Activated B cell treated with CpG ODN at 0.5 μM for 24 hours (primary cell): ENCODE results near the gene ZFP3. TPM values are rescaled to one million over a fixed set of nuclear protein-coding genes. Genes with fewer than 3 reads are reported as not detected.
"Not testable (repeated sequence)": the region's sequence is repeated elsewhere in the genome, so short reads cannot be mapped to it uniquely, and the experiment has no call there.

Source experiments
- ATAC-seq: fragments of 200-7000 bp; cut with Tn5 transposase; one replicate; pipeline ENCODE4 v1.10.0; 2021; ENCODE audit warnings: low read depth, mild to moderate bottlenecking, moderate library complexity
- CTCF ChIA-PET: fragments of 350-600 bp; sonication (Branson Sonifier 250); formaldehyde crosslinking; loops from one replicate; lab custom pipeline; 2021; ENCODE audit warnings: antibody characterized with exemption; lab: Charles Lee
- POLR2A ChIA-PET: fragments of 350-600 bp; sonication (Branson Sonifier 250); formaldehyde crosslinking; loops from one replicate; lab custom pipeline; 2021; ENCODE audit warnings: antibody characterized with exemption; lab: Charles Lee
- DNase-seq: peaks from one replicate; pipeline ENCODE4 v3.0.0; 2022
- H3K27ac Mint-ChIP-seq: one replicate; pipeline ENCODE4 v1.8.0; 2020; ENCODE audit warnings: mixed read lengths
- H3K27me3 Mint-ChIP-seq: one replicate; pipeline ENCODE4 v1.8.0; 2021; ENCODE audit warnings: mixed read lengths
- H3K36me3 Mint-ChIP-seq: one replicate; pipeline ENCODE4 v1.8.0; 2021; ENCODE audit warnings: low read depth, mixed read lengths
- H3K4me1 Mint-ChIP-seq: one replicate; pipeline ENCODE4 v1.8.0; 2021; ENCODE audit warnings: mixed read lengths
- H3K4me3 Mint-ChIP-seq: one replicate; pipeline ENCODE4 v1.8.0; 2020; ENCODE audit warnings: mild to moderate bottlenecking, mixed read lengths
- H3K9me3 Mint-ChIP-seq: one replicate; pipeline ENCODE4 v1.8.0; 2020; ENCODE audit warnings: mixed read lengths
- CTCF ChIP-seq: fragments of 200-600 bp; IDR thresholded peaks from one replicate; pipeline ENCODE4 v1.8.0; 2022; ENCODE audit warnings: antibody characterized with exemption, mild to moderate bottlenecking
- intact Hi-C: fragments of 100-400 bp; cut with micrococcal nuclease; formaldehyde crosslinking; loops from one replicate; pipeline ENCODE4 v1.15.1; 2024
- total RNA-seq: library from RNA; stranded (reverse); gene quantifications from 2 replicates; pipeline ENCODE4 v1.2.3, GENCODE V29; 2022

ZFP3 gene
- total RNA-seq = 10.1 and 11.5 TPM in 2 replicates

DNA sequence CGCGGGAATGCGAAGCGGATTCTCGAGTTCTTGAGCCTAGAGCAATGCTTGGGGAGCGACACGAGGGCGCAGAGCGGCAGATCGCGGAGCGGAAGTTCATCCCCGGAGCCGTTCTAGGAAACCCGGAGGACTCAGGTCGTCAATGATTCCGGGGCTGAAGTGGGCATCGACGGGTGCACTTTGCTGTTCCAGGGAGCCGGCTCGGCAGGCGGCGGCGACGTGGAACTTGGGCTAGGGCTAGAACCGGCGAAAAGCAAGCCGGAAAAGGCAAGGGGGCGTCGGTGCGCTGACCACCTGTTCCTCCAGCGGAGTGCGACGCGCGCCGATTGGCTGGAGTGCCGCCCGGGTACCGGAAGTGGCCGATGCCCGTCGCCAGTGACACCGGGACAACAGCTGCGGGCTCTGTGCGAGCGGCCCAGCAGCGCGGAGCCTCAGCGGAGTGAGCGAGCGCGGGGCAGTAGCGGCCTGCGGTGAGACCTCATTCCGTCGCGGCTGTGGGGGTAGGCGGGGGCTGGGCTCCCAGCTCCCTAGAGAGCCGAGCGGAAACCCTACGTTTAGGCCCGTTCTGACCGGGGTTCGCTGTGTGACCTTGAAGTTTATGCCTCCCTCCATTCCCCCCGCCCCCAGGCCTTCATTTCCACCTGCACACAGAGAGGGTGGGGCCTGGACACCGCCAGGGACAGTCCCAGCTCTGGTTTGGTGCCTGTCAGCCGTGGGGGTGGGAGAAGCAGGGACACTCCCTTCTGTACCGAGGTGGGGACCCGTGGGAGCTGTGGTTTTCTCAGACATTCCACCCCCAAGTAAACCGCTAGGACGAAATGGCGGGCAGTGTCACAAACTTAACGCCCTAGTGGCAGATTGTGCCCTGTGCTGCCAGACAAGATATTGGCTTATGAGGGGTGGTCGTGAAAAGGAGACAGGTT, at the start of gene ZFP3:
ZFP3 (plus strand) TSS at position 362 of the 923 bp plus-strand sequence. CDS start 13,038 bp downstream, outside the sequence.
- no peaks in the 10 kb centered on the region for H3K27me3 Mint-ChIP-seq
- DNase-seq = peak; percentile 80
- no peaks in the 10 kb centered on the region for H3K9me3 Mint-ChIP-seq
- ATAC-seq = peak; percentile 88
- peaks cover 22% of the 10 kb centered on the region for H3K36me3 Mint-ChIP-seq
- peaks cover 31% of the 10 kb centered on the region for H3K4me1 Mint-ChIP-seq
- intact Hi-C loops = loop anchor here (1.0 to 5.0 kb wide), 6 partner anchors 19 to 176 kb away; partner anchors contain the start of genes CHRNE, SPAG7, ZNF232 and ZNF594
- CTCF ChIA-PET = interaction anchor here (0.8 to 1.6 kb wide), 4 partner anchors 14 to 78 kb away, joined by 3 to 6 read pairs (median 3); no protein-coding TSS in a partner anchor
- H3K27ac Mint-ChIP-seq = peak within 1 kb of the TSS; percentile 96
- H3K4me3 Mint-ChIP-seq = peak within 1 kb of the TSS; percentile 83
- TF ChIP-seq CTCF = no peak
- POLR2A ChIA-PET = interaction anchor here (0.6 to 2.9 kb wide), 20 partner anchors 12 to 408 kb away, joined by 3 to 29 read pairs (median 4); partner anchors contain the start of genes DERL2, INCA1, KIF1C and MIS12

GRCh38 chr17:5030168-5030567, 48.1 kb upstream of the ZFP3 start:
- H3K27ac Mint-ChIP-seq = not testable (repeated sequence)
- POLR2A ChIA-PET = interaction anchor here (0.6 to 2.2 kb wide), 5 partner anchors 19 to 110 kb away, joined by 4 to 9 read pairs (median 4); partner anchors contain the start of genes INCA1, KIF1C and ZFP3

DNA sequence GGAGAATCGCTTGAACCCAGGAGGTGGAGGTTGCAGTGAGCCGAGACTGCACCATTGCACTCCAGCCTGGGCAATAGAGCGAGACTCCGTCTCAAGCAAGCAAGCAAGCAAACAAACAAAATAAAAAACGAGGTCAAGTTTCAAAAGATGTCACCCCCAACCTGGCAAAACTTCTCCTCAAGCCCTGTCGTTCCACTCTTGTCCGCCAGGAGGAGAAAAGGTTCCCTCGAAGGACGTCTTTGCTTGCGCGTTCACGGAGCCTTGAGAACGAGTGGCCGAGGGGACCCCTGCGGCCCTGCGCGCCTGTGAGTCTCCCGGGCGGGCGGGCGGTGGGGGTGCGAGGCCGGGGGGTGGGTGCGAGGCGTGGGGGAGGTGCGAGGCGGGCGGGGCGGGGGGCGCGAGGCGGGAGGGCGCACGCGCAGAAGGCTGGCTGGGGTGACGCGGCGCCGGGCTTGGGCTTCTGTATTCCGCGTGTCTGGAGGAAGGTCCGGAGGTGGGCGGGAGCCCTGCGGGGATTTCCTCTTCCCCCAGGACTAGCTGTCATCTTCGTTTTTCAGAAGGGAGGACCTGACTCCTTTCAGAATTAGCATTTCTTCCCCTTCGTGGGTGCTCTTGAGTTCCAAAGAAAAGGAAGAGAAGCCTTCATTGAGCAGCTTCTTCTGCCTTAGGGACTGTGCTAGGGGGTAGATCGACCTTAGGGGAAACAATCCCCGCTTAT, 46.7 kb upstream of the ZFP3 start:
- Mint-ChIP-seq H3K27ac (peak overlapping the region; percentile 71), H3K4me1 (peaks cover 14% of the 10 kb centered on the region), H3K4me3 (peak overlapping the region; percentile 82), H3K27me3 (peaks cover 7% of the 10 kb centered on the region), H3K36me3 (no peaks in the 10 kb centered on the region), H3K9me3 (no peaks in the 10 kb centered on the region)
- ChIA-PET POLR2A (interaction anchor here (1.0 to 2.2 kb wide), 8 partner anchors 15 to 83 kb away, joined by 3 to 9 read pairs (median 5); partner anchors contain the start of genes INCA1, KIF1C, PFN1 and SPAG7), CTCF (interaction anchor here (0.6 to 6.5 kb wide), 8 partner anchors 12 to 408 kb away, joined by 3 to 58 read pairs (median 3); partner anchors contain the start of genes C1QBP and ZFP3)
- TF ChIP-seq CTCF = peak; percentile 47
- peak; percentile 87 for ATAC-seq
- peak; percentile 75 for DNase-seq
- intact Hi-C loops = loop anchor here (1.0 to 5.0 kb wide), 9 partner anchors 12 to 206 kb away; partner anchors contain the start of genes CAMTA2, INCA1, KIF1C and ZFP3

More at GRCh38 chr17:5030168-5030567, 48.1 kb upstream of the ZFP3 start:
- not testable (repeated sequence) for H3K4me3 Mint-ChIP-seq, DNase-seq, H3K36me3 Mint-ChIP-seq, ATAC-seq, H3K9me3 Mint-ChIP-seq, H3K27me3 Mint-ChIP-seq
- intact Hi-C loops = loop anchor here (2.0 to 5.0 kb wide), 4 partner anchors 17 to 207 kb away; partner anchors contain the start of genes CAMTA2 and ZNF232
- CTCF ChIA-PET = interaction anchor here (0.8 to 6.5 kb wide), 3 partner anchors 22 to 121 kb away, joined by 3 to 58 read pairs (median 4); no protein-coding TSS in a partner anchor
- peaks cover 14% of the 10 kb centered on the region for H3K4me1 Mint-ChIP-seq

GRCh38 chr17:5032865-5033264, 45.4 kb upstream of the ZFP3 start:
- H3K4me3 Mint-ChIP-seq = no peak overlapping the region
- intact Hi-C loops = loop anchor here (5.0 kb wide), 2 partner anchors 79 to 204 kb away; partner anchors contain the start of gene ZNF232
- CTCF ChIA-PET = no interaction called here
- POLR2A ChIA-PET = interaction anchor here (2.1 kb wide), 1 partner anchor 85 kb away, joined by 8 read pairs; the partner anchor contains the start of gene PFN1
- no peaks in the 10 kb centered on the region for H3K36me3 Mint-ChIP-seq
- peaks cover 10% of the 10 kb centered on the region for H3K27me3 Mint-ChIP-seq
- DNase-seq = no peak
- peaks cover 14% of the 10 kb centered on the region for H3K4me1 Mint-ChIP-seq
- H3K27ac Mint-ChIP-seq = no peak overlapping the region
- TF ChIP-seq CTCF = no peak
- no peaks in the 10 kb centered on the region for H3K9me3 Mint-ChIP-seq
- ATAC-seq = no peak
